Measurements from ENCODE around the gene NAGS. TPM values are rescaled to one million over a fixed set of nuclear protein-coding genes. Genes with fewer than 3 reads are reported as not detected.

The NAGS gene
- polyA plus RNA-seq, 1 donor (not counting 4 experiments of a cell fraction or from before 2014, with no cell fraction given) = 1.8 TPM

DNA sequence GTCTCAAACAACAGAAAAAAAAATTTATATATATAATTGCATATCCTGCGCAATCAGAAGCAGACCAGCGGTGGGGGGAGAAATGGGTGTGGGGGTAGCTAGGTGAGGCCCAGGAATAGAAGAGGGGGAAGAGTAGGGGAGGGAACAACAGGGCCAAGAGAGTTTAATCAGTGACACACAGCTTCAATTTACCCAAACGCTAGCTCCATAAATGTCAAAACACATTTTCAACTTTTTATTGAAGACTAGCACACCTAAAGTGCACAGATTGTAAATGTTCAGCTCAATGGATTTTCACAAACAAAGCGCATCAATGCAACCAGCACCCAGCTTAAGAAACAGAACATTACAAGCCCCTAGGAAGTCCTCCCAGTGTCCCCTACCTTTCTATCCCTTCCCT is 24.8 kb upstream of the NAGS start:
- no peak for DNase-seq (ENCODE audit: low read depth, low spot score)
- dilution Hi-C loops (cut with MboI; ENCODE audit: extremely low pct_ligation_motif_present, low sequenced_read_pairs) = no loop called here
- H3K9me3 ChIP-seq (ENCODE audit: control insufficient read depth, low read depth, low read length) = no peaks in the 10 kb centered on the region
- no peaks in the 10 kb centered on the region for H3K4me1 ChIP-seq (ENCODE audit: control insufficient read depth, extremely low read depth, insufficient read depth, low read length)
- no peaks in the 10 kb centered on the region for H3K79me2 ChIP-seq (ENCODE audit: control insufficient read depth, insufficient read depth, low read length)
- no peak overlapping the region for H3K9ac ChIP-seq (ENCODE audit: control insufficient read depth, extremely low read depth, insufficient read depth, low read length)
- H3K36me3 ChIP-seq (ENCODE audit: control insufficient read depth in 2 of 2, extremely low read depth in 1 of 2, insufficient read depth in 2 of 2, low read length in 2 of 2) = no peaks in the 10 kb centered on the region
- H3K9me1 ChIP-seq (ENCODE audit: control insufficient read depth, extremely low read depth, insufficient read depth, low read length) = no peaks in the 10 kb centered on the region
- H3K27ac ChIP-seq (ENCODE audit: control insufficient read depth, insufficient read depth, low read length) = no peak overlapping the region
- no peak overlapping the region for H3K4me2 ChIP-seq (ENCODE audit: control insufficient read depth, extremely low read depth, insufficient read depth, low read depth, low read length)
- FAIRE-seq = no peak
- peaks cover 50% of the 10 kb centered on the region for H3K27me3 ChIP-seq (ENCODE audit: control insufficient read depth, extremely low read depth, insufficient read depth, low read length)
- TF ChIP-seq, protein P1, sequence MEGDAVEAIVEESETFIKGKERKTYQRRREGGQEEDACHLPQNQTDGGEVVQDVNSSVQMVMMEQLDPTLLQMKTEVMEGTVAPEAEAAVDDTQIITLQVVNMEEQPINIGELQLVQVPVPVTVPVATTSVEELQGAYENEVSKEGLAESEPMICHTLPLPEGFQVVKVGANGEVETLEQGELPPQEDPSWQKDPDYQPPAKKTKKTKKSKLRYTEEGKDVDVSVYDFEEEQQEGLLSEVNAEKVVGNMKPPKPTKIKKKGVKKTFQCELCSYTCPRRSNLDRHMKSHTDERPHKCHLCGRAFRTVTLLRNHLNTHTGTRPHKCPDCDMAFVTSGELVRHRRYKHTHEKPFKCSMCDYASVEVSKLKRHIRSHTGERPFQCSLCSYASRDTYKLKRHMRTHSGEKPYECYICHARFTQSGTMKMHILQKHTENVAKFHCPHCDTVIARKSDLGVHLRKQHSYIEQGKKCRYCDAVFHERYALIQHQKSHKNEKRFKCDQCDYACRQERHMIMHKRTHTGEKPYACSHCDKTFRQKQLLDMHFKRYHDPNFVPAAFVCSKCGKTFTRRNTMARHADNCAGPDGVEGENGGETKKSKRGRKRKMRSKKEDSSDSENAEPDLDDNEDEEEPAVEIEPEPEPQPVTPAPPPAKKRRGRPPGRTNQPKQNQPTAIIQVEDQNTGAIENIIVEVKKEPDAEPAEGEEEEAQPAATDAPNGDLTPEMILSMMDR (optimal IDR thresholded peaks at IDR 0.05 in 1 of 3, IDR thresholded peaks at IDR 0.05 in 1 of 3, conservative IDR thresholded peaks at IDR 0.05 in 1 of 3; ENCODE audit: extremely low read depth in 1 of 3, insufficient read depth in 2 of 3, low read length in 3 of 3) = no peak
- TF ChIP-seq EZH2 (IDR thresholded peaks at IDR 0.05; ENCODE audit: low read length) = no peak
- H2AFZ ChIP-seq (ENCODE audit: control insufficient read depth, low read length) = no peak overlapping the region
- H4K20me1 ChIP-seq (ENCODE audit: control insufficient read depth, extremely low read depth, insufficient read depth, low read length) = no peaks in the 10 kb centered on the region
- H3K4me3 ChIP-seq (ENCODE audit: control insufficient read depth in 2 of 3, extremely low read depth in 1 of 3, insufficient read depth in 2 of 3, low read depth in 1 of 3, low read length in 3 of 3) = no peak overlapping the region

DNA sequence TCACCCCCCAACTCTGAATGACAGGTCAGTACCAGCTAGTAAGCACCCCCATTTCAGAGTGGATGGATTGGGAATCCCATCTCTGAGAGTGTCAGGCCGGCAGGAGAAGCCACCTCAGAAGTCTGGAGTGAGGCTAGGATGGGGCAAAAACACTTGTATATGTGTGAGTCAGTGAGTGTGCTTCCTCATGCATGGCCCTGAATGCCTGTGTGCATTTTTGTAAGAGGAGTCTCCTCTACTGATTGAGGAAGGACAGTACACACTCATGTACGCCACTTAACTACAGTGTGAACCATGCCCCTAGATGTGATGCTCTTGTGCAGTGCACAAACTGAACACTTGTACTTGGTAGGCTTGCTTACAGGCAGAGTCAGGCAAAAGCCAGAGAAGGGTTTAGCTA is 22.3 kb upstream of the NAGS start:
- Histone ChIP-seq H3K9me1 (ENCODE audit: control insufficient read depth, extremely low read depth, insufficient read depth, low read length) (no peaks in the 10 kb centered on the region), H3K79me2 (ENCODE audit: control insufficient read depth, insufficient read depth, low read length) (no peaks in the 10 kb centered on the region), H3K4me3 (ENCODE audit: control insufficient read depth in 2 of 3, extremely low read depth in 1 of 3, insufficient read depth in 2 of 3, low read depth in 1 of 3, low read length in 3 of 3) (no peak overlapping the region), H3K27me3 (ENCODE audit: control insufficient read depth, extremely low read depth, insufficient read depth, low read length) (peaks cover 54% of the 10 kb centered on the region), H3K4me2 (ENCODE audit: control insufficient read depth, extremely low read depth, insufficient read depth, low read depth, low read length) (no peak overlapping the region), H3K27ac (ENCODE audit: control insufficient read depth, insufficient read depth, low read length) (no peak overlapping the region), H3K9ac (ENCODE audit: control insufficient read depth, extremely low read depth, insufficient read depth, low read length) (no peak overlapping the region), H3K9me3 (ENCODE audit: control insufficient read depth, low read depth, low read length) (no peaks in the 10 kb centered on the region), H3K4me1 (ENCODE audit: control insufficient read depth, extremely low read depth, insufficient read depth, low read length) (no peaks in the 10 kb centered on the region), H3K36me3 (ENCODE audit: control insufficient read depth in 2 of 2, extremely low read depth in 1 of 2, insufficient read depth in 2 of 2, low read length in 2 of 2) (no peaks in the 10 kb centered on the region), H2AFZ (ENCODE audit: control insufficient read depth, low read length) (no peak overlapping the region), H4K20me1 (ENCODE audit: control insufficient read depth, extremely low read depth, insufficient read depth, low read length) (no peaks in the 10 kb centered on the region)
- DNase-seq (ENCODE audit: low read depth, low spot score) (no peak), FAIRE-seq (no peak)
- dilution Hi-C loops (cut with MboI; ENCODE audit: extremely low pct_ligation_motif_present, low sequenced_read_pairs) = no loop called here
- no peak for TF ChIP-seq EZH2 (IDR thresholded peaks at IDR 0.05; ENCODE audit: low read length)
- TF ChIP-seq, protein P1 (optimal IDR thresholded peaks at IDR 0.05 in 1 of 3, IDR thresholded peaks at IDR 0.05 in 1 of 3, conservative IDR thresholded peaks at IDR 0.05 in 1 of 3; ENCODE audit: extremely low read depth in 1 of 3, insufficient read depth in 2 of 3, low read length in 3 of 3) = no peak
